Measurements from ENCODE around the gene SCO2. TPM values are rescaled to one million over a fixed set of nuclear protein-coding genes. Genes with fewer than 3 reads are reported as not detected.

The SCO2 gene
- total RNA-seq, 1 experiment from 2014 or later = 6.5 TPM

DNA sequence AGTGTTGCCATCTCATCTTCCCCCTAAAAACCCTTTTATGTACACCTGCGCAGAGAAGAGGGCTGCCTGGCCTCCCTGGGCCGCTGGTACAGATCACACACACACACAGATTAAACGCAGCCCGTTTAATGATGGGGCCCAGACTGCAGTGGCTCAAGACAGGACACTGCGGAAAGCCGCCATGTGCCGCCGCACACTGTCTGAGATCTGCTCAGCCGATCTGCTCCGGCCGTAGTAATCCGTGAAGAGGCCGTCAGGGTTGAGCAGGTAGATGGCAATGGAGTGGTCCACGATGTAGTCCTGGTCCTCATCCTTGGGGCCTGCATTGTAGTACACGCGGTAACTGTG lies 2.0 kb downstream of the SCO2 start:
- peaks cover 53% of the 10 kb centered on the region for H3K36me3 Mint-ChIP-seq (ENCODE audit: insufficient read depth, unreplicated experiment)
- POLR2A ChIA-PET = no interaction called here
- H3K27me3 ChIP-seq (replicated peaks; ENCODE audit: control insufficient read depth, insufficient read depth, low read length) = no peaks in the 10 kb centered on the region
- no TSS peak for BruUV-seq (replicated peaks)
- no peaks in the 10 kb centered on the region for H3K9me3 ChIP-seq
- H3K4me1 ChIP-seq = peaks cover 17% of the 10 kb centered on the region
- peak overlapping the region; percentile 89 for H3K4me3 Mint-ChIP-seq (ENCODE audit: unreplicated experiment)
- H3K4me1 Mint-ChIP-seq (ENCODE audit: low read depth, unreplicated experiment) = peaks cover 14% of the 10 kb centered on the region
- CTCF ChIA-PET = interaction anchor here (3.2 kb wide), 1 partner anchor 40 kb away, joined by 43 read pairs; the partner anchor contains the start of gene SYCE3
- intact Hi-C loops (cut with micrococcal nuclease; ENCODE audit: unreplicated experiment) = no loop called here
- H3K4me3 ChIP-seq (ENCODE audit: low read depth, low read length) = no peak overlapping the region
- H3K27me3 Mint-ChIP-seq (ENCODE audit: insufficient read depth, unreplicated experiment) = no peaks in the 10 kb centered on the region
- H3K36me3 ChIP-seq (ENCODE audit: control insufficient read depth, insufficient read depth, low read length) = no peaks in the 10 kb centered on the region
- DNase-seq = no peak
- TF ChIP-seq, protein P1, sequence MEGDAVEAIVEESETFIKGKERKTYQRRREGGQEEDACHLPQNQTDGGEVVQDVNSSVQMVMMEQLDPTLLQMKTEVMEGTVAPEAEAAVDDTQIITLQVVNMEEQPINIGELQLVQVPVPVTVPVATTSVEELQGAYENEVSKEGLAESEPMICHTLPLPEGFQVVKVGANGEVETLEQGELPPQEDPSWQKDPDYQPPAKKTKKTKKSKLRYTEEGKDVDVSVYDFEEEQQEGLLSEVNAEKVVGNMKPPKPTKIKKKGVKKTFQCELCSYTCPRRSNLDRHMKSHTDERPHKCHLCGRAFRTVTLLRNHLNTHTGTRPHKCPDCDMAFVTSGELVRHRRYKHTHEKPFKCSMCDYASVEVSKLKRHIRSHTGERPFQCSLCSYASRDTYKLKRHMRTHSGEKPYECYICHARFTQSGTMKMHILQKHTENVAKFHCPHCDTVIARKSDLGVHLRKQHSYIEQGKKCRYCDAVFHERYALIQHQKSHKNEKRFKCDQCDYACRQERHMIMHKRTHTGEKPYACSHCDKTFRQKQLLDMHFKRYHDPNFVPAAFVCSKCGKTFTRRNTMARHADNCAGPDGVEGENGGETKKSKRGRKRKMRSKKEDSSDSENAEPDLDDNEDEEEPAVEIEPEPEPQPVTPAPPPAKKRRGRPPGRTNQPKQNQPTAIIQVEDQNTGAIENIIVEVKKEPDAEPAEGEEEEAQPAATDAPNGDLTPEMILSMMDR (IDR thresholded peaks at IDR 0.05; ENCODE audit: insufficient read depth in 1 of 2, low read depth in 1 of 2, low read length in 1 of 2, severe bottlenecking in 1 of 2, unreplicated experiment in 1 of 2) = no peak
- H3K9me3 Mint-ChIP-seq (ENCODE audit: unreplicated experiment) = no peaks in the 10 kb centered on the region
- H3K27ac Mint-ChIP-seq (ENCODE audit: unreplicated experiment) = no peak overlapping the region

DNA sequence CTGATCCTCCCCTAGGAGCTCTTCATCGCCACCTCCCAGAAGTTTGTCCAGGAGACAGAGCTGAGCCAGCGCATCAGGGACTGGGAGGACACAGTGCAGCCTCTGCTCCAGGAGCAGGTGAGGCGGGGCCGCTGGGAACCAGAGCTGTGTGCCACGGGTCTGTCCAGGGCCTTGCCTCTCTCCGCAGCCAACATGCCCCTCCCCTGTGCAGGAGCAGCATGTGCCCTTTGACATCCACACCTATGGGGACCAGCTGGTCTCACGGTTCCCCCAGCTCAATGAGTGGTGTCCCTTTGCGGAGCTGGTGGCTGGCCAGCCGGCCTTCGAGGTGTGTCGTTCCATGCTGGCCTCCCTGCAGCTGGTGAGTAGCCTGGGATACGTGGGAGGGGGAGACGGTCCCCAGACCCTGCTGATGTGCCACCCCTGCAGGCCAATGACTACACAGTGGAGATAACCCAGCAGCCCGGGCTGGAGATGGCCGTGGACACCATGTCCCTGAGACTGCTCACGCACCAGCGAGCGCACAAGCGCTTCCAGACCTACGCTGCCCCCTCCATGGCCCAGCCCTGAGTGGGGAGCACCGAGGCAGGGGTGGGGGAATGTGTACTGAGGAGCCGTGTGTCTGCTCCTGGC lies 2.5 kb downstream of the SCO2 start:
- peak overlapping the region; percentile 89 for H3K4me3 Mint-ChIP-seq (ENCODE audit: unreplicated experiment)
- intact Hi-C loops (cut with micrococcal nuclease; ENCODE audit: unreplicated experiment) = no loop called here
- no peaks in the 10 kb centered on the region for H3K9me3 Mint-ChIP-seq (ENCODE audit: unreplicated experiment)
- TF ChIP-seq, protein P1 (IDR thresholded peaks at IDR 0.05; ENCODE audit: insufficient read depth in 1 of 2, low read depth in 1 of 2, low read length in 1 of 2, severe bottlenecking in 1 of 2, unreplicated experiment in 1 of 2) = no peak
- peak in 1 of 2 experiments; percentile 38 for DNase-seq
- peaks cover 14% of the 10 kb centered on the region for H3K4me1 Mint-ChIP-seq (ENCODE audit: low read depth, unreplicated experiment)
- TSS peak; percentile 16 for BruUV-seq (replicated peaks)
- Histone ChIP-seq H3K4me3 (ENCODE audit: low read depth, low read length) (no peak overlapping the region), H3K27me3 (replicated peaks; ENCODE audit: control insufficient read depth, insufficient read depth, low read length) (no peaks in the 10 kb centered on the region), H3K9me3 (no peaks in the 10 kb centered on the region), H3K4me1 (peaks cover 17% of the 10 kb centered on the region), H3K36me3 (ENCODE audit: control insufficient read depth, insufficient read depth, low read length) (no peaks in the 10 kb centered on the region)
- peaks cover 53% of the 10 kb centered on the region for H3K36me3 Mint-ChIP-seq (ENCODE audit: insufficient read depth, unreplicated experiment)
- H3K27ac Mint-ChIP-seq (ENCODE audit: unreplicated experiment) = no peak overlapping the region
- H3K27me3 Mint-ChIP-seq (ENCODE audit: insufficient read depth, unreplicated experiment) = no peaks in the 10 kb centered on the region
- ChIA-PET CTCF (no interaction called here), POLR2A (no interaction called here)

DNA sequence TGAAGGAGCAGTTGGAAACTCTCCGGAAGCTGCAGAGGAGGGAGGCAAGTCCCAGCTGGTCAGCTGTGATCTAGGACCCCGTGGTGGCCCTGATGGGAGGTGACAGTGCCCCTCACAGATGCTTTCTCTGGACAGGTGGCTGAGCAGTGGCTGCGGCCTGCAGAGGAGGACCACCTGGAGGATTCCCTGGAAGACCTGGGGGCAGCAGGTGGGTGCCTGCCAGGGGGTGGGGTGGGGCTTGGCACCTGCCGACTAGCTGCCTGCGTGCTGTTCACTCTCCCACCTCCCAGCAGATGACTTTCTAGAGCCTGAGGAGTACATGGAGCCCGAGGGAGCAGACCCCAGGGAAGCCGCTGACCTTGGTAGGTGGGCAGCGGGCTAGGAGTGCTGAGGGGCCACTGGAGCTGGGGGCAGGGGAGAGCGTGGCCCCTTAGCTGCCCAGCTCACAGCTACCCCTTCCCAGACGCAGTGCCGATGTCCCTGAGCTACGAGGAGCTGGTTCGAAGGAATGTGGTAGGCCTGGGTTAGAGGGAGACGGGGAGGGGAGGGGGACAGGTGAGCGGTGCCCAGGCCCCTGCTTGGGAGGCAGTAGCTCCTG lies 3.1 kb downstream of the SCO2 start:
- TF ChIP-seq, protein P1 (IDR thresholded peaks at IDR 0.05; ENCODE audit: insufficient read depth in 1 of 2, low read depth in 1 of 2, low read length in 1 of 2, severe bottlenecking in 1 of 2, unreplicated experiment in 1 of 2) = no peak

More for the DNA sequence above, 3.1 kb downstream of the SCO2 start:
- no TSS peak for BruUV-seq (replicated peaks)
- Histone ChIP-seq H3K36me3 (ENCODE audit: control insufficient read depth, insufficient read depth, low read length) (no peaks in the 10 kb centered on the region), H3K27me3 (replicated peaks; ENCODE audit: control insufficient read depth, insufficient read depth, low read length) (no peaks in the 10 kb centered on the region), H3K9me3 (no peaks in the 10 kb centered on the region), H3K4me3 (ENCODE audit: low read depth, low read length) (no peak overlapping the region), H3K4me1 (peaks cover 17% of the 10 kb centered on the region)
- POLR2A ChIA-PET = no interaction called here
- DNase-seq = no peak
- Mint-ChIP-seq H3K27ac (ENCODE audit: unreplicated experiment) (no peak overlapping the region), H3K4me3 (ENCODE audit: unreplicated experiment) (no peak overlapping the region), H3K4me1 (ENCODE audit: low read depth, unreplicated experiment) (peaks cover 14% of the 10 kb centered on the region), H3K36me3 (ENCODE audit: insufficient read depth, unreplicated experiment) (peaks cover 59% of the 10 kb centered on the region), H3K27me3 (ENCODE audit: insufficient read depth, unreplicated experiment) (no peaks in the 10 kb centered on the region), H3K9me3 (ENCODE audit: unreplicated experiment) (no peaks in the 10 kb centered on the region)
- intact Hi-C loops (cut with micrococcal nuclease; ENCODE audit: unreplicated experiment) = no loop called here
- CTCF ChIA-PET = no interaction called here

All from Caco-2 (cell line).